Endothelial cell of umbilical vein (primary cell): Measurements from ENCODE around the gene WDFY2. TPM values are rescaled to one million over a fixed set of nuclear protein-coding genes. Genes with fewer than 3 reads are reported as not detected.

ENCODE experiments used
- BruUV-seq: library from RNA; stranded (reverse); fragments of 400-500 nt; replicated peaks from 2 replicates; lab custom pipeline; 2021; lab: Mats Ljungman, UMichigan
- CTCF ChIA-PET: fragments of 300-600, 350-600 bp; sonication (Branson Sonifier 250); formaldehyde crosslinking; loops from one replicate; lab custom pipeline; 2021; ENCODE audit warnings: antibody characterized with exemption, inconsistent platforms; lab: Charles Lee
- POLR2A ChIA-PET: fragments of 300-600, 350-600 bp; sonication (Branson Sonifier 250); formaldehyde crosslinking; loops from one replicate; lab custom pipeline; 2021; ENCODE audit warnings: antibody characterized with exemption, inconsistent platforms; lab: Charles Lee
- DNase-seq: peaks from one replicate; pipeline ENCODE4 v3.0.0-alpha.2; 2011; ENCODE audit warnings: low read depth, low spot score
- FAIRE-seq: peaks from 2 replicates; lab custom pipeline; 2011; peaks lifted over from hg19 to GRCh38; lab: Jason Lieb, UNC
- H2AFZ ChIP-seq: 2 replicates; pipeline ENCODE4 v1.6.0; 2012; ENCODE audit warnings: low read depth, low read length, control low read depth, inconsistent platforms
- H3K27ac ChIP-seq: 2 replicates; pipeline ENCODE4 v1.5.1; 2011; ENCODE audit warnings: low read depth, mild to moderate bottlenecking, control low read depth, low read length, moderate library complexity; ENCODE audit not compliant: insufficient read depth
- H3K27me3 ChIP-seq, 2 experiments: 2 replicates each; pipeline versions ENCODE4 v1.6.0 to v1.6.1; 2011; ENCODE audit warnings: low read length in 2 of 2, mixed read lengths in 1 of 2; ENCODE audit not compliant: control insufficient read depth in 2 of 2, insufficient read depth in 2 of 2
- H3K36me3 ChIP-seq, 2 experiments: 2 replicates in 1 of 2; 3 replicates in 1 of 2; pipeline ENCODE4 v1.5.1; 2011; ENCODE audit warnings: low read length in 2 of 2, mild to moderate bottlenecking in 1 of 2, moderate library complexity in 1 of 2; ENCODE audit not compliant: control insufficient read depth in 2 of 2, insufficient read depth in 2 of 2; ENCODE audit errors: extremely low read depth in 1 of 2
- H3K4me1 ChIP-seq: 3 replicates; pipeline ENCODE4 v1.5.1; 2011; ENCODE audit warnings: mild to moderate bottlenecking, low read length; ENCODE audit not compliant: control insufficient read depth, insufficient read depth; ENCODE audit errors: extremely low read depth
- H3K4me2 ChIP-seq: 2 replicates; pipeline ENCODE4 v1.6.1; 2011; ENCODE audit warnings: low read length, control low read depth, mixed read lengths; ENCODE audit not compliant: insufficient read depth
- H3K4me3 ChIP-seq, 3 experiments: fragments of 200-600 bp in 1 of 3; sonication (generic), shearing (Covaris generic) in 1 of 3; replicated peaks in 1 of 3; 2 replicates each; pipeline ENCODE4 v1.5.1; 2011 to 2016; ENCODE audit warnings: control low read depth in 3 of 3, low read length in 3 of 3, mild to moderate bottlenecking in 2 of 3, inconsistent platforms in 1 of 3, low read depth in 1 of 3, moderate library complexity in 1 of 3; ENCODE audit not compliant: insufficient read depth in 1 of 3
- H3K79me2 ChIP-seq: 2 replicates; pipeline ENCODE4 v1.6.0; 2012; ENCODE audit warnings: low read length, inconsistent platforms; ENCODE audit not compliant: control insufficient read depth, insufficient read depth
- H3K9ac ChIP-seq: replicated peaks from 2 replicates; pipeline ENCODE3; 2011; ENCODE audit warnings: low read length, control low read depth; ENCODE audit not compliant: insufficient read depth; ENCODE audit errors: extremely low read depth
- H3K9me1 ChIP-seq: replicated peaks from 3 replicates; pipeline ENCODE4 v1.6.0; 2011; ENCODE audit warnings: mild to moderate bottlenecking, low read length; ENCODE audit not compliant: control insufficient read depth, insufficient read depth; ENCODE audit errors: extremely low read depth
- H3K9me3 ChIP-seq: replicated peaks from 2 replicates; pipeline ENCODE4 v1.5.1; 2012; ENCODE audit warnings: low read length, inconsistent platforms; ENCODE audit not compliant: control insufficient read depth, insufficient read depth
- H4K20me1 ChIP-seq: replicated peaks from 2 replicates; pipeline ENCODE3; 2011; ENCODE audit warnings: mild to moderate bottlenecking, low read length; ENCODE audit not compliant: control insufficient read depth, insufficient read depth; ENCODE audit errors: extremely low read depth
- EZH2 ChIP-seq: IDR thresholded peaks from 2 replicates; pipeline ENCODE4 v1.6.1; 2012; ENCODE audit warnings: borderline replicate concordance, low read depth, mild to moderate bottlenecking, moderate library complexity, low read length, inconsistent platforms; ENCODE audit not compliant: severe bottlenecking
- FOS ChIP-seq: IDR thresholded peaks from 2 replicates; pipeline ENCODE4 v1.6.1; 2011; ENCODE audit warnings: mild to moderate bottlenecking, low read length, moderate library complexity, borderline replicate concordance; ENCODE audit not compliant: insufficient read depth
- GATA2 ChIP-seq: IDR thresholded peaks from 2 replicates; pipeline ENCODE4 v1.7.0; 2011; ENCODE audit warnings: low read depth, mild to moderate bottlenecking, moderate library complexity, mixed read lengths, low read length; ENCODE audit not compliant: insufficient read length, insufficient read depth
- JUN ChIP-seq: IDR thresholded peaks from 2 replicates; pipeline ENCODE4 v1.6.1; 2011; ENCODE audit warnings: borderline replicate concordance, low read depth; ENCODE audit not compliant: insufficient read length, insufficient read depth
- MYC ChIP-seq: IDR thresholded peaks from one replicate; pipeline ENCODE4 v1.6.1; 2011; ENCODE audit warnings: mild to moderate bottlenecking, low read depth, low read length
- POLR2A ChIP-seq: IDR thresholded peaks from 2 replicates; pipeline ENCODE4 v1.6.1; 2012; ENCODE audit warnings: low read depth, mild to moderate bottlenecking, control low read depth, low read length
- POLR2AphosphoS5 ChIP-seq: IDR thresholded peaks from 2 replicates; pipeline ENCODE4 v1.6.1; 2012; ENCODE audit warnings: low read depth, mild to moderate bottlenecking, control low read depth, low read length, moderate library complexity; ENCODE audit not compliant: insufficient read depth
- dilution Hi-C: fragments of 300-500 bp; cut with MboI; formaldehyde crosslinking; loops from one replicate; pipeline ENCODE4 v1.15.0; 2019; ENCODE audit warnings: low sequenced_read_pairs; ENCODE audit not compliant: extremely low pct_ligation_motif_present
- intact Hi-C: fragments of 100-400 bp; cut with micrococcal nuclease; formaldehyde crosslinking; loops from one replicate; pipeline ENCODE4 v1.10.0; 2022
- polyA plus RNA-seq, 4 experiments: library from polyadenylated mRNA; depleted of rRNA in 3 of 4; stranded (reverse) in 3 of 4; unstranded in 1 of 4; fragments of >200 nt; gene quantifications; 2 replicates each; pipeline versions ENCODE4 v1.2.1 to v1.2.3, GENCODE V29; 2011 to 2012; ENCODE audit warnings: missing spikeins in 1 of 4
- total RNA-seq: library from RNA; stranded (reverse); gene quantifications from 2 replicates; pipeline ENCODE4 v1.2.3, GENCODE V29; 2021
- TF ChIP-seq, protein P1 (sequence below): IDR thresholded peaks from 2 replicates; pipeline ENCODE4 v1.6.1; 2011; ENCODE audit not compliant: insufficient read depth, insufficient read length
- TF ChIP-seq, protein P2 (sequence below), 2 donors: IDR thresholded peaks; 1 replicate in 1 of 2; 2 replicates in 1 of 2; pipeline ENCODE4 v1.5.1; 2011; ENCODE audit warnings: low read length in 2 of 2, mild to moderate bottlenecking in 2 of 2, moderate library complexity in 2 of 2, control low read depth in 1 of 2, inconsistent platforms in 1 of 2, low read depth in 1 of 2; ENCODE audit not compliant: insufficient read depth in 1 of 2; ENCODE audit errors: extremely low read depth in 1 of 2

WDFY2 gene
- total and polyA plus RNA-seq, 2 donors (not counting 3 experiments of a cell fraction or from before 2014, with no cell fraction given): 2.1 to 5.5 TPM

DNA sequence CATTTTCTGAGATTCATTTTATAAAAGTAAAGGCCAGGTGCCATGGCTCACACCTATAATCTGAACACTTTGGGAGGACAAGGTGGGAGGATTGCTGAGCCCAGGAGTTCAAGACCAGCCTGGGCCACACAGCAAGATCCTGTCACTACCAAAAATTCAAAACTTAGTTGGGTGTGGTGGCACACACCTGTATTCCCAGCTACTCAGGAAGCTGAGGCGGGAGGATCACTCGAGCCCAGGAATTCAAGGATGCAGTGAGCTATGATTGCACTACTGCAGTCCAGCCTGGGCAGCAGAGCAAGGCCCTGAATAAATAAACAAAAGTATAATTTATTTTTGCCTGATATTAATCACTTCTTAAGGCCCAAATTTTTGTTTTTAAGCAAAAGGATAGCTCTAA lies 179.2 kb downstream of the WDFY2 start:
- H3K27me3 ChIP-seq: no peaks in the 10 kb centered on the region
- no peak overlapping the region for H3K27ac ChIP-seq
- no peaks in the 10 kb centered on the region for H4K20me1 ChIP-seq
- H3K4me3 ChIP-seq: no peak overlapping the region
- H2AFZ ChIP-seq: no peak overlapping the region
- H3K9me3 ChIP-seq: no peaks in the 10 kb centered on the region
- no peak for DNase-seq
- ChIA-PET CTCF (interaction anchor here (0.8 to 1.9 kb wide), 4 partner anchors 17 to 329 kb away, joined by 3 to 8 read pairs (median 6); no protein-coding TSS in a partner anchor), POLR2A (interaction anchor here (1.4 kb wide), 1 partner anchor 311 kb away, joined by 8 read pairs; the partner anchor contains the start of gene INTS6)
- no peaks in the 10 kb centered on the region for H3K9me1 ChIP-seq
- H3K4me1 ChIP-seq: peaks cover 11% of the 10 kb centered on the region
- dilution Hi-C loops (no loop called here), intact Hi-C loops (loop anchor here (10.0 kb wide), 1 partner anchor 179 kb away; the partner anchor contains the start of gene WDFY2)
- no peak overlapping the region for H3K4me2 ChIP-seq
- no peak for TF ChIP-seq POLR2A
- no peak for TF ChIP-seq POLR2AphosphoS5
- no peak for TF ChIP-seq FOS
- TF ChIP-seq, protein P1, sequence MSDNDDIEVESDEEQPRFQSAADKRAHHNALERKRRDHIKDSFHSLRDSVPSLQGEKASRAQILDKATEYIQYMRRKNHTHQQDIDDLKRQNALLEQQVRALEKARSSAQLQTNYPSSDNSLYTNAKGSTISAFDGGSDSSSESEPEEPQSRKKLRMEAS: no peak
- TF ChIP-seq EZH2: no peak
- TF ChIP-seq, protein P2, sequence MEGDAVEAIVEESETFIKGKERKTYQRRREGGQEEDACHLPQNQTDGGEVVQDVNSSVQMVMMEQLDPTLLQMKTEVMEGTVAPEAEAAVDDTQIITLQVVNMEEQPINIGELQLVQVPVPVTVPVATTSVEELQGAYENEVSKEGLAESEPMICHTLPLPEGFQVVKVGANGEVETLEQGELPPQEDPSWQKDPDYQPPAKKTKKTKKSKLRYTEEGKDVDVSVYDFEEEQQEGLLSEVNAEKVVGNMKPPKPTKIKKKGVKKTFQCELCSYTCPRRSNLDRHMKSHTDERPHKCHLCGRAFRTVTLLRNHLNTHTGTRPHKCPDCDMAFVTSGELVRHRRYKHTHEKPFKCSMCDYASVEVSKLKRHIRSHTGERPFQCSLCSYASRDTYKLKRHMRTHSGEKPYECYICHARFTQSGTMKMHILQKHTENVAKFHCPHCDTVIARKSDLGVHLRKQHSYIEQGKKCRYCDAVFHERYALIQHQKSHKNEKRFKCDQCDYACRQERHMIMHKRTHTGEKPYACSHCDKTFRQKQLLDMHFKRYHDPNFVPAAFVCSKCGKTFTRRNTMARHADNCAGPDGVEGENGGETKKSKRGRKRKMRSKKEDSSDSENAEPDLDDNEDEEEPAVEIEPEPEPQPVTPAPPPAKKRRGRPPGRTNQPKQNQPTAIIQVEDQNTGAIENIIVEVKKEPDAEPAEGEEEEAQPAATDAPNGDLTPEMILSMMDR (IDR thresholded peaks at IDR 0.05; ENCODE audit: extremely low read depth in 1 of 2, insufficient read depth in 1 of 2, low read depth in 1 of 2, low read length in 2 of 2): no peak
- no peak for TF ChIP-seq MYC
- no peak for TF ChIP-seq JUN
- TF ChIP-seq GATA2: no peak
- no peak overlapping the region for H3K9ac ChIP-seq
- FAIRE-seq: no peak
- H3K36me3 ChIP-seq: no peaks in the 10 kb centered on the region
- no TSS peak for BruUV-seq
- H3K79me2 ChIP-seq: no peaks in the 10 kb centered on the region
